Measurements from ENCODE around the gene FLAD1. TPM values are rescaled to one million over a fixed set of nuclear protein-coding genes. Genes with fewer than 3 reads are reported as not detected.

The FLAD1 gene
- total RNA-seq, 1 experiment from 2014 or later, result 58.4 TPM

DNA sequence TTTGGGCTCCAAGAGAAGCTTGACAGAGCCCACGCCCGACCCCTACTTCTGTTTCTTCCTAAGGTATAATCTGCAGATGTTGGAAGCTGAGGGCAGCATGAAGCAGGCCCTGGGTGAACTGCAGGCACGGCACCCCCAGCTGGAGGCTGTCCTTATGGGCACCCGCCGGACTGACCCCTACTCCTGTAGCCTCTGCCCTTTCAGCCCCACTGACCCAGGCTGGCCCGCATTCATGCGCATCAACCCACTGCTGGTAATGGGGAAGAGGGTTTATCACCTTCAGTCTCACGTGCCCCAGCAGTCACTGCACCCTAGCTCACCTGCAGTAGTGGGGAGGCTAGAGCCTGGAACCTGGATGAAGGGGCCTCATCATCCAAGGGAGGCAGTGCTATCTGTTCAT, 7.1 kb downstream of the FLAD1 start:
- no peaks in the 10 kb centered on the region for H4K20me1 ChIP-seq (ENCODE audit: insufficient read depth)
- H3K9me3 ChIP-seq (ENCODE audit: control insufficient read depth in 1 of 2, insufficient read depth in 1 of 2, low read depth in 1 of 2, low read length in 2 of 2), result no peaks in the 10 kb centered on the region
- no peak overlapping the region for H3K4me2 ChIP-seq (ENCODE audit: low read length)
- H3K4me1 ChIP-seq (ENCODE audit: control insufficient read depth in 1 of 2, insufficient read depth in 2 of 2, low read length in 2 of 2), result peaks cover 10 to 29% of the 10 kb centered on the region in 2 experiments; a peak in 3 of 4 replicates
- no peak for TF ChIP-seq EGR1 (IDR thresholded peaks at IDR 0.05; ENCODE audit: low read depth)
- no peak for TF ChIP-seq POLR2AphosphoS5 (IDR thresholded peaks at IDR 0.05; ENCODE audit: low read depth, low read length)
- no peak for TF ChIP-seq EZH2 (IDR thresholded peaks at IDR 0.05)
- no peaks in the 10 kb centered on the region for H3K9me2 ChIP-seq (ENCODE audit: insufficient read depth)
- H3K27me3 ChIP-seq (ENCODE audit: insufficient read depth, low read length), result no peaks in the 10 kb centered on the region
- CTCF ChIA-PET, result no interaction called here
- H3K4me3 ChIP-seq (replicated peaks in 1 of 2; ENCODE audit: low read depth in 1 of 2, low read length in 2 of 2), result no peak overlapping the region
- no peak overlapping the region for H2AFZ ChIP-seq (ENCODE audit: low read depth, low read length, poor library complexity, severe bottlenecking)
- intact Hi-C loops (cut with micrococcal nuclease), result no loop called here
- DNase-seq (ENCODE audit: low read depth, low spot score) (no peak), ATAC-seq (no peak)
- peaks cover 12 to 25% of the 10 kb centered on the region in 2 experiments; a peak in 3 of 4 replicates for H3K36me3 ChIP-seq (ENCODE audit: control insufficient read depth in 1 of 2, insufficient read depth in 2 of 2, low read length in 2 of 2)
- RAD21 ChIA-PET (ENCODE audit: low non-redundant PET in 1 of 2, low total read pairs in 2 of 2, uncharacterized antibody in 2 of 2, unreplicated experiment in 2 of 2), result no interaction called here
- H3K27ac ChIP-seq (ENCODE audit: low read depth, low read length), result no peak overlapping the region
- H3K9ac ChIP-seq (ENCODE audit: low read length), result no peak overlapping the region
- POLR2A ChIA-PET, result no interaction called here
- BruUV-seq (replicated peaks), result no TSS peak
- peaks cover 44% of the 10 kb centered on the region for H3K79me2 ChIP-seq (ENCODE audit: insufficient read depth, low read length)

GRCh38 chr1:154992721-154993571, 9.8 kb downstream of the FLAD1 start:
- ChIA-PET RAD21 (ENCODE audit: low non-redundant PET in 1 of 2, low total read pairs in 2 of 2, uncharacterized antibody in 2 of 2, unreplicated experiment in 2 of 2) (no interaction called here), POLR2A (interaction anchor here (1.1 to 2.8 kb wide), 3 partner anchors 10 to 31 kb away, joined by 3 to 15 read pairs (median 8); partner anchors contain the start of genes CKS1B and FLAD1), CTCF (interaction anchor here (0.7 to 1.3 kb wide), 3 partner anchors 11 to 92 kb away, joined by 4 to 5 read pairs (median 4); no protein-coding TSS in a partner anchor)
- H3K36me3 ChIP-seq (ENCODE audit: control insufficient read depth in 1 of 2, insufficient read depth in 2 of 2, low read length in 2 of 2), result peaks cover 4 to 22% of the 10 kb centered on the region in 2 experiments; a peak in 3 of 4 replicates
- peak overlapping the region; percentile 29; the same call in 1 of the 2 replicates for H3K27ac ChIP-seq (ENCODE audit: low read depth, low read length)
- no peaks in the 10 kb centered on the region for H3K9me2 ChIP-seq (ENCODE audit: insufficient read depth)
- H3K79me2 ChIP-seq (ENCODE audit: insufficient read depth, low read length), result peaks cover 18% of the 10 kb centered on the region; the same call in 1 of the 2 replicates
- DNase-seq (ENCODE audit: low read depth, low spot score) (no peak), ATAC-seq (peak; percentile 65)
- H3K4me3 ChIP-seq (replicated peaks in 1 of 2; ENCODE audit: low read depth in 1 of 2, low read length in 2 of 2), result no peak overlapping the region
- intact Hi-C loops (cut with micrococcal nuclease), result no loop called here
- no peak overlapping the region for H3K9ac ChIP-seq (ENCODE audit: low read length)
- no peaks in the 10 kb centered on the region for H4K20me1 ChIP-seq (ENCODE audit: insufficient read depth)
- H2AFZ ChIP-seq (ENCODE audit: low read depth, low read length, poor library complexity, severe bottlenecking), result no peak overlapping the region
- no peak overlapping the region for H3K4me2 ChIP-seq (ENCODE audit: low read length)
- BruUV-seq (replicated peaks), result no TSS peak
- H3K9me3 ChIP-seq (ENCODE audit: control insufficient read depth in 1 of 2, insufficient read depth in 1 of 2, low read depth in 1 of 2, low read length in 2 of 2), result no peaks in the 10 kb centered on the region
- H3K4me1 ChIP-seq (ENCODE audit: control insufficient read depth in 1 of 2, insufficient read depth in 2 of 2, low read length in 2 of 2), result peaks cover 20 to 43% of the 10 kb centered on the region in 2 experiments
- no peaks in the 10 kb centered on the region for H3K27me3 ChIP-seq (ENCODE audit: insufficient read depth, low read length)
- 0 out of 2 replicates have a peak, but pooled peaks have one; percentile 8 for TF ChIP-seq POLR2AphosphoS5 (IDR thresholded peaks at IDR 0.05; ENCODE audit: low read depth, low read length)
- TF ChIP-seq SP1 (IDR thresholded peaks at IDR 0.05; ENCODE audit: low read depth), result no peak
- TF ChIP-seq CEBPB (IDR thresholded peaks at IDR 0.05; ENCODE audit: low read depth), result no peak
- TF ChIP-seq TCF7L2 (IDR thresholded peaks at IDR 0.05; ENCODE audit: borderline replicate concordance, extremely low read depth, insufficient read depth, insufficient read length), result no peak
- TF ChIP-seq SIN3A (IDR thresholded peaks at IDR 0.05; ENCODE audit: low read depth), result no peak
- no peak for TF ChIP-seq POLR2A (IDR thresholded peaks at IDR 0.05; ENCODE audit: borderline replicate concordance, extremely low read depth, insufficient read depth, insufficient read length)
- TF ChIP-seq YY1 (IDR thresholded peaks at IDR 0.05; ENCODE audit: extremely low read depth, insufficient replicate concordance, low read depth, low read length), result no peak
- TF ChIP-seq ELF1 (IDR thresholded peaks at IDR 0.05; ENCODE audit: borderline replicate concordance, low read depth), result no peak
- no peak for TF ChIP-seq RAD21 (IDR thresholded peaks at IDR 0.05; ENCODE audit: low read depth)
- TF ChIP-seq, protein P1, sequence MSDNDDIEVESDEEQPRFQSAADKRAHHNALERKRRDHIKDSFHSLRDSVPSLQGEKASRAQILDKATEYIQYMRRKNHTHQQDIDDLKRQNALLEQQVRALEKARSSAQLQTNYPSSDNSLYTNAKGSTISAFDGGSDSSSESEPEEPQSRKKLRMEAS (IDR thresholded peaks at IDR 0.05), result no peak
- TF ChIP-seq ZFX (IDR thresholded peaks at IDR 0.05), result no peak
- TF ChIP-seq SRF (IDR thresholded peaks at IDR 0.05; ENCODE audit: low read depth), result no peak
- no peak for TF ChIP-seq EZH2phosphoT487 (IDR thresholded peaks at IDR 0.05; ENCODE audit: borderline replicate concordance)
- peak in 2 of 3 experiments; percentile 34 to 40; a peak in 3 of 6 replicates for TF ChIP-seq CTCF (IDR thresholded peaks at IDR 0.05 in 2 of 3, conservative IDR thresholded peaks at IDR 0.05 in 1 of 3; ENCODE audit: borderline replicate concordance in 1 of 3, insufficient read depth in 1 of 3, low read depth in 2 of 3, low read length in 2 of 3)
- no peak for TF ChIP-seq EZH2 (IDR thresholded peaks at IDR 0.05)
- no peak for TF ChIP-seq EGR1 (IDR thresholded peaks at IDR 0.05; ENCODE audit: low read depth)
- TF ChIP-seq JUND (IDR thresholded peaks at IDR 0.05), result no peak

Data from HCT116 (cell line).